Astrocyte of the cerebellum (primary cell): ENCODE measurements around the gene KLHL1.

Experiments used
- DNase-seq: peaks from one replicate; pipeline ENCODE4 v3.0.0-alpha.2; 2011; ENCODE audit warnings: low read depth
- H3K4me3 ChIP-seq: 2 replicates; pipeline ENCODE4 v1.5.1; 2011; ENCODE audit warnings: mild to moderate bottlenecking, low read depth, low read length, moderate library complexity
- CTCF ChIP-seq: IDR thresholded peaks from 2 replicates; pipeline ENCODE4 v1.5.1; 2012; ENCODE audit warnings: low read length, low read depth, moderate library complexity, mild to moderate bottlenecking; ENCODE audit errors: missing control alignments
- in situ Hi-C: cut with HindIII; loops from 2 replicates; pipeline ENCODE4 v1.10.0; 2017; ENCODE audit warnings: low sequenced_read_pairs

KLHL1 gene

GRCh38 chr13:69866555-69866954 lies 241.7 kb downstream of the KLHL1 start:
- in situ Hi-C loops, result no loop called here

DNA sequence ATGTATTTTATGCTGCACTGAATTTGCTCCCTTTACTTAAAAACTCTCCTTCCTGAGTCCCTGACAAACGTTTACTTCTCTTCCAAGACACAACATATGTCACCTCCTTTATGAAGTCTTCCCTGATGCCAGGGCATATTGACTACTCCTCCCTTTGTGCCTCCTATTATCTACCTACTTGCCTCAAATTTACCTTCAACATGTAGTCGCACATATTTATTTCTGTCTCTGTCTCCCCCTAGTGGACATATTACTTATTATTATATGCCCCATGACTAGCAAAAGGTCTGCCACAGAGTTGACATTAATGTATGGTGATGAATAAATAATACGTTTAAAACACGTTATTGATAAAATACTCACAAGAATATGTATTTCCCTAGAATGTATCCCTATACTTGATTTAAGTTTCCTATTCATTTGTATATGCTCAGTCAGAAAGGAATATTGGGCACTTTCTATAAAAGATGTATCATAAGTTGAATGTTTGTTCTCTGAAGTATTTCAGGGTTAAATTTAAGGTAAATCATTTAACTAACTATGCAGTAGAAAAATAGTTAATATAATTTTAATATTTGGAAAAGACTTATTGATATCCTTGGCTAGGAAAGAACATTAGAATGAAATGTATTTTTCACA lies 250.9 kb downstream of the KLHL1 start:
- peak; percentile 28 for DNase-seq
- TF ChIP-seq CTCF, result peak; percentile 44
- no peak overlapping the region for H3K4me3 ChIP-seq
- in situ Hi-C loops, result no loop called here

More at GRCh38 chr13:69866555-69866954, 241.7 kb downstream of the KLHL1 start:
- DNase-seq, result peak; percentile 3
- TF ChIP-seq CTCF, result no peak
- no peak overlapping the region for H3K4me3 ChIP-seq

DNA sequence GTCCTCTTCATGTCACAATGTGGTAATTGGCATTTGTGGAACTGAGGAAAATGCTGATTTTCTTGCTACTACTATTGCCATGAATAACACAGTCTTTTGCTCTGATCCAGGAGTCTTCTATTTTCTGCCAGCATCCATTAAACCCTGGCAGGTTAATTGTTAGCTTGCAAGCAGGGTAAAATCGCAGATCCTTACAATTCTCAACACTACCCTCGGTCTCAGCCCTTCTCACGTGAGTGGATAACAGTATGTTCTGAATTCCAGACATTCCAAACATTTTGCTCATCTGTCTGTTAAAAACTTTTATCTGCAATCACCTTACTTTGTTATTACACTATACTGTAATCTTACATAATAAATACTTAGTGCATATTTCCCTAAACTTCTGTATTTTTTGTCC lies 251.9 kb downstream of the KLHL1 start:
- DNase-seq, result peak; percentile 6
- TF ChIP-seq CTCF, result no peak
- in situ Hi-C loops, result no loop called here
- H3K4me3 ChIP-seq, result no peak overlapping the region

DNA sequence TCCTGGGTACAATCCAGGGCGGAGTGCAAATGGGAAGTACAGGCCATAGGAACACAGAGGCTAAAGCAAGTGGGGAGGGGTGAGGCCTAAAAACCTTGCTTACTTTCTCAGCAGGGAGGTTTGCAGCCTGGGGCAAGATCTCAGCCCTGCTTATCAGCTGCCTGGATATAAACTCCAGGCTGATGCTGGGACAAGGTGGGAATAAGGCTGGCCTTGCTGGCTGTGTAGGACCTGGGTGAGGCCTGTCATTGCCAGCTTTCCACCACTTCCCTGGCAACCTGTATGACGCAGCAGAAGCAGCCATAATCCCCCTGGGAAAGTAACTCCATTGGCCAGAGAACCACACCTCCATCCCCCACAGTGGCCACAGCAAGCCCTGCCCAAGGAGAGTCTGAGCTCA lies 279.7 kb downstream of the KLHL1 start:
- in situ Hi-C loops, result no loop called here
- TF ChIP-seq CTCF, result no peak
- no peak overlapping the region for H3K4me3 ChIP-seq
- DNase-seq, result no peak

DNA sequence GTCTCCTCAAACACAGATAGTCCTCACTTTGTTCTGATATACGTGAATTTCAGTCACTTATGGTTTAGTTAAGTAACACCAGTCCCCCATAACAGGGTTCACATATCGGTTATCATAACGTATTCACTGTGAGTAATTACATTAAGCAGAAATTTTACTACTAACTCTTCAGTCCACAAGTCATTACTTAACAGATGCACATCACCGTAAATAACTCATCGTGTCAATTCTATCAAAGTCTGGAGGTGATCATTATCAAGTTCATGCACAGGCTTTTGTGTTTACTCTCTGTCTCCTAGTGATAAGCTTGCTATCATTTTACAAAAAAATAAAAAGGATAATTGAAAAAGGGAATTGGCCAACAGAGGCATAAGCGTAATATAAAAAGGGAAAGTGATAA lies 288.1 kb downstream of the KLHL1 start:
- DNase-seq, result no peak
- no peak for TF ChIP-seq CTCF
- no peak overlapping the region for H3K4me3 ChIP-seq
- in situ Hi-C loops, result no loop called here

- in situ Hi-C loops, result no loop called here
- TF ChIP-seq CTCF, result no peak
- no peak for DNase-seq
- H3K4me3 ChIP-seq, result no peak overlapping the region
These were observed 290.9 kb downstream of the KLHL1 start for GRCh38 chr13:69817333-69817869.

DNA sequence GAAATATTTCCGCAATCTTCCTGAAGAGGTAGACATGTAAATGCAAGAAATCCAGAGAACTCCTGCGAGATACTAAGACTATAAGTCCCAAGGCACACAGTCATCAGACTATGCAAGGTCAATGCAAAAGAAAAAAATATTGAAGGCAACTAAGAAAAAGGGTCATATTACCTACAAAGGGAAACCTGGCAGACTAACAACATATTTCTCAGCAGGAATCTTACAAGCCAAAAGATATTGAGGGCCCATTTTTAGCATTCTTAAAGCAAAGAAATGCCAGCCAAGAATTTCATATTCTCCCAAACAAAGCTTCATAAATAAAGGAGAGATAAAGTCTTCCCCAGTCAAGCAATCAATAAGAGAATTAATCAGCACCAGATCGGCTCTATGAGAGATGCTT lies 299.1 kb downstream of the KLHL1 start:
- H3K4me3 ChIP-seq, result no peak overlapping the region
- DNase-seq, result peak; percentile 2
- in situ Hi-C loops, result no loop called here
- no peak for TF ChIP-seq CTCF
